Measurements from ENCODE around the gene PAXIP1.

The PAXIP1 gene

GRCh38 chr7:154902600-154903082, 100.3 kb downstream of the PAXIP1 start:
- DNase-seq (no peak), ATAC-seq (no peak)
- Mint-ChIP-seq H3K4me1 (no peaks in the 10 kb centered on the region), H3K4me3 (no peak overlapping the region), H3K9me3 (no peaks in the 10 kb centered on the region), H3K27ac (no peak overlapping the region), H3K27me3 (peaks cover 12% of the 10 kb centered on the region)

DNA sequence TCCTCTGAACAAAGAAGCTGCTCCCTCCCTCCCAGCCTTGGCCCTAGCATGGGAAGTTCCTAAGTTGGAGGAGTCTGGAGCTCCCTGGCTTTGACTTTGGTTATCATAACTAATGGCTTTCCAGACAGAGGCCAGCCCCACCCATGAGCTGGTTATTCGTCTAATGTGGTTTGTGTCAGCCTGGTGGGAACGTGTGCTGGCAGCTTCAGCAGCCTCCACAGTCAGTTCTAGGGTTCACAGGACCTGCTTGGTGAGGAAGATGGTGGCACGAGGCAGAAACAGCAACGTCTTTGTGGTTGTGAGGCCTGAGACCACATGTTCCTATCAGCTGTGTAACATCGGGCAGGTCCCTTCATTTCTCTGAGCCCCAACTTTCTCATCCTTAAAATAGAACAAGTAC, 103.1 kb downstream of the PAXIP1 start:
- H3K4me3 Mint-ChIP-seq: no peak overlapping the region
- H3K4me1 Mint-ChIP-seq: no peaks in the 10 kb centered on the region

GRCh38 chr7:154898973-154899855, 103.7 kb downstream of the PAXIP1 start:
- Mint-ChIP-seq H3K27me3 (peaks cover 10% of the 10 kb centered on the region), H3K4me3 (no peak overlapping the region), H3K9me3 (no peaks in the 10 kb centered on the region), H3K27ac (no peak overlapping the region), H3K4me1 (no peaks in the 10 kb centered on the region)
- no peak for DNase-seq
- ATAC-seq: no peak

More for the DNA sequence above, 103.1 kb downstream of the PAXIP1 start:
- H3K27ac Mint-ChIP-seq: no peak overlapping the region
- DNase-seq (no peak), ATAC-seq (no peak)
- no peaks in the 10 kb centered on the region for H3K9me3 Mint-ChIP-seq
- peaks cover 10% of the 10 kb centered on the region for H3K27me3 Mint-ChIP-seq

DNA sequence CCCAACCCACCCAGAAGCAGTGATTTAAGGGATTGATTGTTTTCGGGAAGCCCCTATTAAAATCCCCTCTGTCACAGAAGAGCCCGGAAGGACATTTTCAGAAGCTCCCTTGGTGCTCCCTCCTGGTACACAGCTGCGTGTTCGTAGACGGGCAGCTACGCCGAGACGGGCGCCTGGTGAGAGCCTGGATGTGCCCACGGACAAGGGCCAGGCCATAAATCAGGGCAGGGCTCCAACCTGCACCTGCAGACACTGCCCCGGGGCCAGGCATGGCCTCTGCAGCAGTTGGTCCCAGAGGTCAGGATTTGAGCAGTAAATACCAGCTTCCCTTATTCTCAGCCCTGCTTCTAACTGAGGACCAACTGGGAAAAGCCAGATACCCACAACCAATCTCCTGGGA, 106.8 kb downstream of the PAXIP1 start:
- H3K4me3 Mint-ChIP-seq: no peak overlapping the region
- no peaks in the 10 kb centered on the region for H3K4me1 Mint-ChIP-seq
- no peak for ATAC-seq
- no peak for DNase-seq
- no peaks in the 10 kb centered on the region for H3K9me3 Mint-ChIP-seq
- peaks cover 10% of the 10 kb centered on the region for H3K27me3 Mint-ChIP-seq
- H3K27ac Mint-ChIP-seq: no peak overlapping the region
